Measurements from ENCODE around the gene BEGAIN. TPM values are rescaled to one million over a fixed set of nuclear protein-coding genes. Genes with fewer than 3 reads are reported as not detected.

Gene BEGAIN
- total and polyA plus RNA-seq, 10 donors: 1.8 to 10.0 (median 5.6) TPM

- intact Hi-C loops (cut with DNase I; ENCODE audit: low total_unique reads): no loop called here
- H3K36me3 ChIP-seq: no peaks in the 10 kb centered on the region
- H3K9me3 ChIP-seq: peaks cover 0 to 10% (median 6%) of the 10 kb centered on the region in 8 donors
- 87 to 95% (median 91%) methylated on average over 14 of the region's 14 CpGs for WGBS, 5 donors
- peaks cover 0 to 20% (median 0%) of the 10 kb centered on the region in 6 donors for H3K4me1 ChIP-seq
- no peak overlapping the region for H3K4me3 ChIP-seq
- H3K27me3 ChIP-seq (replicated peaks in 1 of 7): peaks cover 0 to 2% (median 1%) of the 10 kb centered on the region in 7 donors
- H3K27ac ChIP-seq: no peak overlapping the region
- TF ChIP-seq POLR2A (IDR thresholded peaks at IDR 0.05) (no peak), CTCF (IDR thresholded peaks at IDR 0.05 in 8 of 11, conservative IDR thresholded peaks at IDR 0.05 in 3 of 11) (no peak), POLR2AphosphoS5 (IDR thresholded peaks at IDR 0.05) (no peak)
- DNase-seq: peak; percentile 52
These were observed 6.6 kb downstream of the BEGAIN start for GRCh38 chr14:100580316-100581227.

- DNase-seq: no peak
- Histone ChIP-seq H3K4me3 (no peak overlapping the region), H3K36me3 (no peaks in the 10 kb centered on the region), H3K27ac (no peak overlapping the region), H3K4me1 (peaks cover 0 to 38% (median 7%) of the 10 kb centered on the region in 6 donors), H3K27me3 (replicated peaks in 1 of 7) (peaks cover 0 to 2% (median 0%) of the 10 kb centered on the region in 7 donors), H3K9me3 (peaks cover 0 to 10% (median 6%) of the 10 kb centered on the region in 8 donors)
- intact Hi-C loops (cut with DNase I; ENCODE audit: low total_unique reads): no loop called here
- no peak for TF ChIP-seq POLR2A (IDR thresholded peaks at IDR 0.05)
- no peak for TF ChIP-seq CTCF (IDR thresholded peaks at IDR 0.05 in 8 of 11, conservative IDR thresholded peaks at IDR 0.05 in 3 of 11)
- no peak for TF ChIP-seq POLR2AphosphoS5 (IDR thresholded peaks at IDR 0.05)
- 95 to 100% (median 96%) methylated on average over 4 of the region's 4 CpGs for WGBS, 5 donors
These were observed 8.7 kb downstream of the BEGAIN start for GRCh38 chr14:100578552-100578951.

GRCh38 chr14:100577986-100578431 is 9.2 kb downstream of the BEGAIN start:
- DNase-seq: peak; percentile 41
- peaks cover 0 to 8% (median 0%) of the 10 kb centered on the region in 7 donors for H3K27me3 ChIP-seq (replicated peaks in 1 of 7)
- H3K9me3 ChIP-seq: peaks cover 0 to 10% (median 6%) of the 10 kb centered on the region in 8 donors
- TF ChIP-seq POLR2AphosphoS5 (IDR thresholded peaks at IDR 0.05): no peak
- no peak for TF ChIP-seq POLR2A (IDR thresholded peaks at IDR 0.05)
- no peak for TF ChIP-seq CTCF (IDR thresholded peaks at IDR 0.05 in 8 of 11, conservative IDR thresholded peaks at IDR 0.05 in 3 of 11)
- no peak overlapping the region for H3K27ac ChIP-seq
- H3K4me3 ChIP-seq: no peak overlapping the region
- no peaks in the 10 kb centered on the region for H3K36me3 ChIP-seq
- intact Hi-C loops (cut with DNase I; ENCODE audit: low total_unique reads): loop anchor here (2.0 kb wide), 1 partner anchor 33 kb away; no protein-coding TSS in a partner anchor
- 70 to 86% (median 81%) methylated on average over 4 to 8 of the region's 8 CpGs for WGBS, 5 donors
- peaks cover 0 to 44% (median 12%) of the 10 kb centered on the region in 6 donors for H3K4me1 ChIP-seq

All from spleen (tissue), 11 donors.